GM18861 (cell line): ENCODE data around the gene RILP.

Experiments
- ATAC-seq: cut with Tn5 transposase; IDR thresholded peaks from one replicate; pipeline ENCODE4 v1.9.1; 2021; ENCODE audit not compliant: unreplicated experiment

RILP gene

DNA sequence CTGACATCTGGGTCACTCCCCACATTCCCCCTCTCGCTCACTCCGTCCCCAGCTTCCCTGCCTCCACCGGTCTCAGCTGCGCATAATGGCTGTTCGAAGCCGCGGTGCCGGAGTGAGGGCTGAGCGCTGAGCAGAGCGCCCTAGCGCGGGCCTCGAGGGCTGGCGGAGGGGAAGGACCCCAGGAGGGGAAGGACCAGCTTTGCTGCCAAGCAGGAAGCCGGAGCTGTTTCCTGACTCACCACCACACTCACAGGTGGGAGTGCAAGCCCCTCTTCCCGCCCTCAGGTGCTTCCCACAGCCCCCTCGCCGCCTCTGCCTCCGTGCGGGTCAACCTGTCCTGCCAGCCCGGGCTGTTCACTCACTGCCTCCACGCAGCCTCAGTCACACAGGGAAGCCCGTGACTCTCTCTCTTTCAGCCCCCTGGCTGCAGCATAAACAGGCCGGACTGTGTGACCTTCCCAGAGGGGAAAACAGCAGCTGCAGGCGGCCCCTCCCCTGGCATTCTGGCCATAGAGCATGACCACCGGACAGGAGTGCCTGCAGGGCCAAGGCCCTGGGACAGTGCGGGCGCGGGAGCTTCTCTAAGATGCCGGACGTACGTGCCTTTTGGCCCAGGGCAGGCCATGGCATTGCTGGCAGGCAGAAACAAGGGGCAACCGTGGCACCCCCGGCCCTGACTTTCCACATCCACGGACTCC lies 44.7 kb downstream of the RILP start:
- ATAC-seq = no peak

GRCh38 chr17:1601571-1601970 lies 48.1 kb downstream of the RILP start:
- ATAC-seq = no peak

GRCh38 chr17:1598399-1599095 lies 51.1 kb downstream of the RILP start:
- ATAC-seq = no peak

- no peak for ATAC-seq
Measured at GRCh38 chr17:1597861-1598342, 51.8 kb downstream of the RILP start.
